IPS-15b (cell line): ENCODE measurements around the gene CCDC154.
"Not testable (repeated sequence)": the region's sequence is repeated elsewhere in the genome, so short reads cannot be mapped to it uniquely, and the experiment has no call there.

ENCODE experiments used
- H3K27me3 ChIP-seq: one replicate; pipeline ENCODE4 v1.6.1; 2013; ENCODE audit warnings: low read length; ENCODE audit not compliant: control insufficient read depth, insufficient read depth
- H3K36me3 ChIP-seq: one replicate; pipeline ENCODE4 v1.6.1; 2013; ENCODE audit warnings: low read length; ENCODE audit not compliant: control insufficient read depth, insufficient read depth
- H3K4me1 ChIP-seq: one replicate; pipeline ENCODE4 v1.6.1; 2013; ENCODE audit warnings: mild to moderate bottlenecking, low read length; ENCODE audit not compliant: control insufficient read depth, insufficient read depth
- H3K4me3 ChIP-seq: one replicate; pipeline ENCODE4 v1.5.1; 2013; ENCODE audit warnings: low read depth, low read length
- H3K9ac ChIP-seq: one replicate; pipeline ENCODE4 v1.6.1; 2013; ENCODE audit warnings: low read depth, mild to moderate bottlenecking, low read length
- H3K9me3 ChIP-seq: one replicate; pipeline ENCODE4 v1.6.1; 2013; ENCODE audit warnings: mild to moderate bottlenecking, low read length; ENCODE audit not compliant: control insufficient read depth, insufficient read depth

The CCDC154 gene

GRCh38 chr16:1470481-1471251, 26.3 kb upstream of the CCDC154 start:
- Histone ChIP-seq H3K4me3 (no peak overlapping the region), H3K4me1 (no peaks in the 10 kb centered on the region), H3K9ac (peak overlapping the region; percentile 47), H3K9me3 (no peaks in the 10 kb centered on the region), H3K36me3 (no peaks in the 10 kb centered on the region), H3K27me3 (no peaks in the 10 kb centered on the region)

- Histone ChIP-seq H3K27me3 (no peaks in the 10 kb centered on the region), H3K9ac (no peak overlapping the region), H3K4me3 (no peak overlapping the region), H3K36me3 (no peaks in the 10 kb centered on the region), H3K4me1 (no peaks in the 10 kb centered on the region), H3K9me3 (no peaks in the 10 kb centered on the region)
Measured at GRCh38 chr16:1469693-1470201, 25.4 kb upstream of the CCDC154 start.

DNA sequence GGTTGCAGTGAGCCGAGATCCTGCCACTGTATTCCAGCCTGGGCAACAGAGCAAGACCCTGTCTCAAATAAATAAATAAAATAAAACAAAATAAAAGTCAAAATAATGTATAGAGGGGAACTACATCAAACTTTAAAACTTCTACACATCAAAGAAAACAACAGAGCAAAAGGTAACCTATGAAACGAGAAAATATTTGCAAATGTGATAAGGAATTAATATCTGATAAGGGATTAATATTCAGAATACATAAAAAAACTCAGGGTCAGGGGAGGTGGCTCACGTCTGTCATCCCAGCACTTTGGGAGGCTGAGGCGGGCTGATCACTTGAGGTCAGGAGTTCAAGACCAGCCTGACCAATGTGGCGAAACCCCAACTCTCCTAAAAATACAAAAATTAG, 24.8 kb upstream of the CCDC154 start:
- not testable (repeated sequence) for H3K9ac ChIP-seq, H3K9me3 ChIP-seq, H3K4me3 ChIP-seq, H3K36me3 ChIP-seq, H3K27me3 ChIP-seq, H3K4me1 ChIP-seq

DNA sequence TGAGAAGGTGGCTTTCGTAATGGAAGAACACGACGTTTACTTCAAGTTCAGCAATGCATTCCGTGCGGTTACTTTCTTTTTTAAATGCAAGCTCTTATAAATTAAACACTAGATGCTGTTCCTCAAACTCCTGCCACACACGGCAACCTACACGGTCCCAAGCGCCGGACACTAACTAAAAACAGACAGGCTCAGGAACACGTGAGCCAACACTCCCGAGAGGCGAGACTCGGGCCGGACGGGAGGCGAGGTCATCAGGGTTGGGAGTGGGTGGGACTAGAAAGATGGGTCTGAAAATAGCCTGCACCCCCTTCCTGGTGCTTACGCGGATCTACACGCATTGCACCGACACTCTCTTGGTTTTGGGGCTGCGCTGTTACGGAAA, 24.1 kb upstream of the CCDC154 start:
- Histone ChIP-seq H3K36me3 (peaks cover 2% of the 10 kb centered on the region), H3K4me1 (no peaks in the 10 kb centered on the region), H3K9me3 (no peaks in the 10 kb centered on the region), H3K9ac (no peak overlapping the region), H3K4me3 (no peak overlapping the region), H3K27me3 (no peaks in the 10 kb centered on the region)

DNA sequence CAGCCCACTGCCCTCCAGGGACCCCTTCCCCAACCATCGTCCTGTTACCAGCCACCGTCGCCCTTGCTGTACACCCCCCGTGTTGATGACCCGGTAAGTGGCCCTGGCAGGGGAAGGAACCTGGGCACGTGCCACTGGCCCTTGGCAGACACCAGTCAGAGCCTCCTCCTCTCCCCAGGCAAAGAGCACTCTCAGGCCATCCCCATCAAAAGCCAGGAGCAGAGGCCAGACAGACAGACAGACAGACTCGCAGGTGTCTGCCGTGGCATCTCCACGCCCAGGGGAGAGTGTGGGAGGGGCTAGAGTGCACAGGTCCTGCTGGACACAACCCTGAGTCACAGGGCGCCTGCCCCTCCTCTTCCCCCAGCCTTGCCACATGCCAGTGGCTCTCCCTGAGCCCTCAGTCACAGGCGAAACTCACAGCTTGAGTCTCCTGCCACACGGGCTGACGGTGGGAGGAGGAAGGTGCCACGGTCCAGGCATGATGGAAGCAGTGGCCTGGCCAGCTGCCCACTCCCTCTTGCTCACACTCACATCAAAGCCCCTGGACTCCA, 22.7 kb upstream of the CCDC154 start:
- no peak overlapping the region for H3K9ac ChIP-seq
- H3K4me1 ChIP-seq, result no peaks in the 10 kb centered on the region
- peaks cover 2% of the 10 kb centered on the region for H3K36me3 ChIP-seq
- H3K27me3 ChIP-seq, result no peaks in the 10 kb centered on the region
- H3K4me3 ChIP-seq, result no peak overlapping the region
- no peaks in the 10 kb centered on the region for H3K9me3 ChIP-seq

DNA sequence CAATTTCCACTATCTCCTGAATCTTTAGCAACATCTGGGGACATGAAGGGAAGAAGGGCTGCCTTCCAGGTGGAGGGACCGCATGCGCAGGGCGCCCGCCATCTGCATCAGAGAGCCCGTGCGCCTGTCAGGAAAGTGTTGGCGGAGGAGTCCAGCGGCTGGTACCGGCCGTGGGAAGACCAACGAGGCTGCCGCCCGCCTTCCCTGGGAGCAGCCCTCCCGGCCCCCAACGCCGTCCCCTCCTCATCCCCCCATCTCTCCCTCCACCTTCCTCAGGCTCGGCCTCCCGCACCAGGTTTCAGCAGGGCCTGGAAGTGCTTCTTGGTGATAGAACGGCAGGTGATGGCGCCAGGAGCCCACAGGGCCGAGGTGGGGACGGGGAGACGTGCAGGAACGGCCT, 21.7 kb upstream of the CCDC154 start:
- Histone ChIP-seq H3K9me3 (no peaks in the 10 kb centered on the region), H3K4me1 (no peaks in the 10 kb centered on the region), H3K4me3 (no peak overlapping the region), H3K9ac (no peak overlapping the region), H3K36me3 (peaks cover 5% of the 10 kb centered on the region), H3K27me3 (no peaks in the 10 kb centered on the region)

DNA sequence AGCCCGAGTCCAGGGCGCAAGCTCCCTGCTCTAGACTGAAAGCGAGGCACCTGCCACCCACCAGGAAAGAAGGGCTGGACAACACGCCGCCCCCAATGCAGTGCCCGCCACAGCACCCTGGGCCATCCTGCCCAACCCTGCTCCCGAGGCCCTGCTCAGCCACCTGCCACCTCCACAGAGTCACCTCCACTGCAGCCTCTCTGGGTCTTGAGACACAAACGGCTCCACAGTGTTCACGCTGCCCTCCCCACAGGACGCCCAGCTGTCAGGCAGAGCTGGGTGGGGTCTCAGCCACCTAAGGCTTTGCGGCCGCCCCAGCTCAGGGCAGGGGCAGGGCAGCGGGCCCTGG, 21.2 kb upstream of the CCDC154 start:
- peaks cover 9% of the 10 kb centered on the region for H3K36me3 ChIP-seq
- no peak overlapping the region for H3K4me3 ChIP-seq
- no peaks in the 10 kb centered on the region for H3K9me3 ChIP-seq
- no peaks in the 10 kb centered on the region for H3K4me1 ChIP-seq
- no peaks in the 10 kb centered on the region for H3K27me3 ChIP-seq
- H3K9ac ChIP-seq, result no peak overlapping the region

DNA sequence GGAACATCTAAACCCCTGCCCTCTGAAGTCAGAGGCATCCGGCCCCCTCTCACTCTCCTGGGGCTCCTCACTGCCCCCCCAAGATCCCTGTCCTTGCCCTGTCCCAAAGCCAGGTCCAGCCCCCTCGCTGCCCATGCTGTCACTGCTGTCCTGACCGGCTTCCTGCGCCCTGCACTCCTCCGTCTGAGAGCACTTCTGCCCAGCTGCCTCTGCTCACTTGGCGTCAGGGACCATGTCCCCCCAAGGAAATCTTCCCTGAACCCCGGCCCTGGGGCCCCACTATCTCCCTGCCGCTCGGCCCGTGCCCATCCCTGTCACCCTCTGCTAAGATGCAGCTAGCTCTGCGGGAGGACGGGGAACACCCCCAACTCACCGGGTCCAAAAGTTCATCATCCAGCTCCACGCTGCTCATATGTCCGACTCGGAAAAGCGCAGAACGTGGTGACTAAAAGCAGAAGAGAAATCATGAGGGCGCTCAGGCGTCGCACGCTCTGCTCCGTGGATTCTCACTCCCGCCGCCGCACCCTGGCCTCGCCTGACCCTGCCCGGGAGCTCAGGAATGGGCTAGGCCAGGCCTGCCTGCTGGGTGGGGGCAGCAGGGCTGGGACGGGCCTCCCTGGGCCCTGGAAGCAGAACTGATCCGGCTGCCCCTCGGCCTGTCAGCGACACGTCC, 20.7 kb upstream of the CCDC154 start:
- Histone ChIP-seq H3K9ac (no peak overlapping the region), H3K9me3 (no peaks in the 10 kb centered on the region), H3K27me3 (no peaks in the 10 kb centered on the region), H3K36me3 (peaks cover 9% of the 10 kb centered on the region), H3K4me1 (no peaks in the 10 kb centered on the region), H3K4me3 (no peak overlapping the region)

- no peak overlapping the region for H3K4me3 ChIP-seq
- H3K9me3 ChIP-seq, result no peaks in the 10 kb centered on the region
- H3K4me1 ChIP-seq, result no peaks in the 10 kb centered on the region
- no peaks in the 10 kb centered on the region for H3K27me3 ChIP-seq
- H3K9ac ChIP-seq, result no peak overlapping the region
- H3K36me3 ChIP-seq, result peaks cover 9% of the 10 kb centered on the region
Measured at GRCh38 chr16:1464196-1464893, 20.0 kb upstream of the CCDC154 start.

DNA sequence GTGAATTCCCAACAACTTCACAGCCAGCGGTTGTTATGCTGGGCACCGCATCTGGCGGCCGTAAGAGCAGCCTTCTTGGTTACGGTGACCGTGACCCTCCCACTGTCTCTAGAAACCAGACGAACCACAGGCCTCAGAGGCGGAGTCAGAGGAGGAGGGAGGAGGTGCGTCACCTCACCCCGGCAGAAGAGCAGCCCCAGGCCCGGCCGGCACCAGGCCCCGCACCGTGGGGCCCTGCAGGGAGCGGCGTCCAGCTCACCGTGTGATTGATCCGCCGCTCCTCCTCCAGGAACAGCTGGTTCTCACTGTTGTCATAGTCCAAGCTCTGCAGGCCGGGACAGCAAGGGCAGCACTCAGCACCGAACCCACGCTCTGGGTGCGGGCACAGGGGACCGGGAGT, 16.8 kb upstream of the CCDC154 start:
- Histone ChIP-seq H3K9ac (no peak overlapping the region), H3K36me3 (peaks cover 24% of the 10 kb centered on the region), H3K4me3 (no peak overlapping the region), H3K27me3 (no peaks in the 10 kb centered on the region), H3K9me3 (no peaks in the 10 kb centered on the region), H3K4me1 (no peaks in the 10 kb centered on the region)

GRCh38 chr16:1460602-1461138, 16.3 kb upstream of the CCDC154 start:
- peaks cover 28% of the 10 kb centered on the region for H3K36me3 ChIP-seq
- H3K4me3 ChIP-seq, result no peak overlapping the region
- H3K9me3 ChIP-seq, result no peaks in the 10 kb centered on the region
- no peaks in the 10 kb centered on the region for H3K4me1 ChIP-seq
- no peak overlapping the region for H3K9ac ChIP-seq
- H3K27me3 ChIP-seq, result no peaks in the 10 kb centered on the region
